ENCODE measurements around the gene SNRPB. TPM values are rescaled to one million over a fixed set of nuclear protein-coding genes. Genes with fewer than 3 reads are reported as not detected.

The SNRPB gene
- total RNA-seq (2012; rRNA removed), result 212 and 228 TPM in 2 replicates

- peak within 1 kb of the TSS; percentile 82 for H3K4me3 ChIP-seq (ENCODE audit: low read length)
- H3K9me3 ChIP-seq (replicated peaks; ENCODE audit: low read length), result no peaks in the 10 kb centered on the region
- peaks cover 35% of the 10 kb centered on the region for H3K4me1 ChIP-seq (ENCODE audit: control insufficient read depth, insufficient read depth, low read length)
- H3K27me3 ChIP-seq (ENCODE audit: control insufficient read depth, insufficient read depth, low read length), result no peaks in the 10 kb centered on the region
- H3K36me3 ChIP-seq (ENCODE audit: insufficient read depth, low read length), result peaks cover 33% of the 10 kb centered on the region
- H3K4me2 ChIP-seq (ENCODE audit: low read length), result peak within 1 kb of the TSS; percentile 91
- peak within 1 kb of the TSS; percentile 99 for H3K9ac ChIP-seq (ENCODE audit: low read depth, low read length)
Observed at GRCh38 chr20:2470423-2471193, at the start of gene SNRPB. Gene SNRPB (minus strand): TSS chr20:2470789. CDS start chr20:2470690, 99 bp downstream.

GRCh38 chr20:2519115-2519809, 48.7 kb upstream of the SNRPB start:
- H3K4me2 ChIP-seq (ENCODE audit: low read length), result no peak overlapping the region
- no peaks in the 10 kb centered on the region for H3K9me3 ChIP-seq (replicated peaks; ENCODE audit: low read length)
- no peaks in the 10 kb centered on the region for H3K36me3 ChIP-seq (ENCODE audit: insufficient read depth, low read length)
- H3K9ac ChIP-seq (ENCODE audit: low read depth, low read length), result no peak overlapping the region
- no peak overlapping the region for H3K4me3 ChIP-seq (ENCODE audit: low read length)
- no peaks in the 10 kb centered on the region for H3K27me3 ChIP-seq (ENCODE audit: control insufficient read depth, insufficient read depth, low read length)
- peaks cover 11% of the 10 kb centered on the region for H3K4me1 ChIP-seq (ENCODE audit: control insufficient read depth, insufficient read depth, low read length)

DNA sequence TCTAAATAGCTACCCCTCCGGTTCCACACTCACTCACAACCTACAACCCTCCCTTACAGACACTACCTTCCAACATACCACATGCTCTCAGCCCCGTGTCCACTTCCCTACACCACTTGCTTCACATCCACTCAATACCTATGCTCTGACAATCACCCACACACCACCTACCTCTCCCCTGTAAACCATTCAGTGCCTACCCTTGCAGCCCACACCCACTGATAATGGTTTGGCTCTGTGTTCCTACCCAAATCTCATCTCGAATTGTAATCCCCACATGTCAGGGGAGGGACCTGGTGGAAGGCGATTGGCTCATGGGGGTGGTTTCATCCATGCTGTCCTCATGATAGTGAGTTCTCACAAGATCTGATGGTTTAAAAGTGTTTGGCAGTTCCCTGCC, 48.0 kb upstream of the SNRPB start:
- no peaks in the 10 kb centered on the region for H3K36me3 ChIP-seq (ENCODE audit: insufficient read depth, low read length)
- peaks cover 11% of the 10 kb centered on the region for H3K4me1 ChIP-seq (ENCODE audit: control insufficient read depth, insufficient read depth, low read length)
- H3K27me3 ChIP-seq (ENCODE audit: control insufficient read depth, insufficient read depth, low read length), result no peaks in the 10 kb centered on the region
- H3K4me3 ChIP-seq (ENCODE audit: low read length), result no peak overlapping the region
- H3K9me3 ChIP-seq (replicated peaks; ENCODE audit: low read length), result no peaks in the 10 kb centered on the region
- H3K9ac ChIP-seq (ENCODE audit: low read depth, low read length), result no peak overlapping the region
- no peak overlapping the region for H3K4me2 ChIP-seq (ENCODE audit: low read length)

DNA sequence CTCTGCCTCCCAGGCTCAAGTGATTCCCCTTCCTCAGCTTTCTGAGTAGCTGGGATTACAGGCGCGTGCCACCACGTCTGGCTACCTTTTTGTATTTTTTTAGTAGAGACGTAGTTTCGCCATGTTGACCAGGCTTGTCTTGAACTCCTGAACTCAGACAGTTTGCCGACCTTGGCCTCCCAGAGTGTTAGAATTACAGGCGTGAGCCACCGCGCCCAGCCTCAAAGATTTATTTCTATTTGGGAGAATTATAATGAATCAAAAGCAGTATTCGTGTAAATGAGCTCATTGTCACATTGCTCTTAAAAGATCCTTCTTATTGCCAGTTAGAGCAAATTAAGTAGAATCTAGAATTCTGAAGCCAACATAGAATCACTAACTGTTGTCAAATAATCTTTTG, 47.5 kb upstream of the SNRPB start:
- no peaks in the 10 kb centered on the region for H3K36me3 ChIP-seq (ENCODE audit: insufficient read depth, low read length)
- H3K27me3 ChIP-seq (ENCODE audit: control insufficient read depth, insufficient read depth, low read length), result no peaks in the 10 kb centered on the region
- H3K4me3 ChIP-seq (ENCODE audit: low read length), result no peak overlapping the region
- H3K4me1 ChIP-seq (ENCODE audit: control insufficient read depth, insufficient read depth, low read length), result peaks cover 11% of the 10 kb centered on the region
- no peak overlapping the region for H3K9ac ChIP-seq (ENCODE audit: low read depth, low read length)
- H3K9me3 ChIP-seq (replicated peaks; ENCODE audit: low read length), result no peaks in the 10 kb centered on the region
- H3K4me2 ChIP-seq (ENCODE audit: low read length), result no peak overlapping the region

GRCh38 chr20:2516399-2516798, 45.8 kb upstream of the SNRPB start:
- Histone ChIP-seq H3K27me3 (ENCODE audit: control insufficient read depth, insufficient read depth, low read length) (no peaks in the 10 kb centered on the region), H3K4me1 (ENCODE audit: control insufficient read depth, insufficient read depth, low read length) (peaks cover 11% of the 10 kb centered on the region), H3K9ac (ENCODE audit: low read depth, low read length) (no peak overlapping the region), H3K4me2 (ENCODE audit: low read length) (no peak overlapping the region), H3K4me3 (ENCODE audit: low read length) (no peak overlapping the region), H3K36me3 (ENCODE audit: insufficient read depth, low read length) (no peaks in the 10 kb centered on the region), H3K9me3 (replicated peaks; ENCODE audit: low read length) (no peaks in the 10 kb centered on the region)

DNA sequence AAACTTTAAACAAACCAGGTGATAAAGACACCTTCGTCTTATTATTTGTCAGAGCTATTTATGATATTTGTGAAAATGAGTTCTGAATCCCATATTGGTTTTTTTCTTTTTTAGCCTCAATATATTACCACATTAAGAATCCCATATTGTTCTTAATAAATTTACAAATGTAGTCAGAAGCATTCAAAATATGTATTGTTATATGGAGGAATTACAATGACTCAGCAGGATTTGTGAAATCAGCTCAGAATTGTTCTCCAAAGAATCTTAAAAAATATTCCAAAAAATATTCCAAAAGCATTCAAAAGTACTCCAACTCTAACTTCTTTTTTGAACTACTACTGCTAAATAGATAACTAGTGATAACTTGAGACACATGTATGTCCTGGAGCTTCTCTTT, 44.6 kb upstream of the SNRPB start:
- Histone ChIP-seq H3K4me2 (ENCODE audit: low read length) (no peak overlapping the region), H3K9ac (ENCODE audit: low read depth, low read length) (no peak overlapping the region), H3K4me3 (ENCODE audit: low read length) (no peak overlapping the region), H3K27me3 (ENCODE audit: control insufficient read depth, insufficient read depth, low read length) (no peaks in the 10 kb centered on the region), H3K9me3 (replicated peaks; ENCODE audit: low read length) (no peaks in the 10 kb centered on the region), H3K36me3 (ENCODE audit: insufficient read depth, low read length) (no peaks in the 10 kb centered on the region), H3K4me1 (ENCODE audit: control insufficient read depth, insufficient read depth, low read length) (peaks cover 11% of the 10 kb centered on the region)

DNA sequence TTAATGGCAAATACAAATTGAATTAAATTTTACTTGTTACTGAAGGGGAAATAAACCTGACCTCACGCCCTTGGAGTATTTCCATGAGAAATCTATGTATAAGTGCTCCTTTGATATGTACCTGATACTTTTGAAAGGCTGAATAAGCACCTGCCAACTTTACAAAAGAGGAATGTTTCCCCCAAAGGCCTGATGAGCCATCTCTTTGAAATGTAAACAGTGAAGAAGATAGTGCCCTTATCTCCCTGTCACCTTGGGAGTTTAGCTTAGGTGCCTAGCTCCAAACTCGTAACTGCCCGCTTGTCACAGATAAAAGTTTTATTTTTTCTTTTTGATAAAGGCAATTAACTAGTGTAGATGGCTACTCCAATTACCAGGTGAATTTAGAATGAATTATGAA, 39.2 kb upstream of the SNRPB start:
- H3K27me3 ChIP-seq (ENCODE audit: control insufficient read depth, insufficient read depth, low read length), result no peaks in the 10 kb centered on the region
- H3K4me2 ChIP-seq (ENCODE audit: low read length), result peak overlapping the region; percentile 96
- no peaks in the 10 kb centered on the region for H3K36me3 ChIP-seq (ENCODE audit: insufficient read depth, low read length)
- peaks cover 11% of the 10 kb centered on the region for H3K4me1 ChIP-seq (ENCODE audit: control insufficient read depth, insufficient read depth, low read length)
- no peak overlapping the region for H3K4me3 ChIP-seq (ENCODE audit: low read length)
- H3K9me3 ChIP-seq (replicated peaks; ENCODE audit: low read length), result no peaks in the 10 kb centered on the region
- peak overlapping the region; percentile 93 for H3K9ac ChIP-seq (ENCODE audit: low read depth, low read length)

DNA sequence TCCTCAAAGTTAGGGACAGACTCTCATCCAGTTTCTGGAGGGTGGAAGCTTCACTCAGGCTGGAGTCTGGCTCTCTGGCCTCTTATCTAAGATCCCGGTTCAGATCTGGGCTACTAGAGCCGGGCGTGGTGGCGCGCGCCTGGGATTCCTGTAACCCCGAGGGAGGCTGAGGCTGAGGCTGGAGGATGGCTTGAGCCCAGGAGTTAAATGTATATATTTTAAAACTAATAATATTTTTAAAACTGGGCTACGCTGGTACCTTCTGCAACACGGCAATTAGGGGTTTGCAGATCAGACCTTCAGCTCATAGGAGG, 38.8 kb upstream of the SNRPB start:
- peak overlapping the region; percentile 96 for H3K4me2 ChIP-seq (ENCODE audit: low read length)
- no peaks in the 10 kb centered on the region for H3K9me3 ChIP-seq (replicated peaks; ENCODE audit: low read length)

GRCh38 chr20:2508631-2509467, 38.3 kb upstream of the SNRPB start, which contains the start of gene ZNF343:
Gene ZNF343 (minus strand): TSS chr20:2508915. CDS start chr20:2493895, 15,020 bp downstream.
- H3K27me3 ChIP-seq (ENCODE audit: control insufficient read depth, insufficient read depth, low read length), result no peaks in the 10 kb centered on the region
- H3K4me3 ChIP-seq (ENCODE audit: low read length), result peak within 1 kb of the TSS; percentile 87
- H3K4me1 ChIP-seq (ENCODE audit: control insufficient read depth, insufficient read depth, low read length), result peaks cover 10% of the 10 kb centered on the region
- H3K9me3 ChIP-seq (replicated peaks; ENCODE audit: low read length), result no peaks in the 10 kb centered on the region
- peak within 1 kb of the TSS; percentile 93 for H3K9ac ChIP-seq (ENCODE audit: low read depth, low read length)
- H3K4me2 ChIP-seq (ENCODE audit: low read length), result peak within 1 kb of the TSS; percentile 96
- H3K36me3 ChIP-seq (ENCODE audit: insufficient read depth, low read length), result no peaks in the 10 kb centered on the region

More for the DNA sequence above, 38.8 kb upstream of the SNRPB start:
- Histone ChIP-seq H3K36me3 (ENCODE audit: insufficient read depth, low read length) (no peaks in the 10 kb centered on the region), H3K4me3 (ENCODE audit: low read length) (peak overlapping the region; percentile 87), H3K27me3 (ENCODE audit: control insufficient read depth, insufficient read depth, low read length) (no peaks in the 10 kb centered on the region), H3K9ac (ENCODE audit: low read depth, low read length) (peak overlapping the region; percentile 93), H3K4me1 (ENCODE audit: control insufficient read depth, insufficient read depth, low read length) (peaks cover 10% of the 10 kb centered on the region)

DNA sequence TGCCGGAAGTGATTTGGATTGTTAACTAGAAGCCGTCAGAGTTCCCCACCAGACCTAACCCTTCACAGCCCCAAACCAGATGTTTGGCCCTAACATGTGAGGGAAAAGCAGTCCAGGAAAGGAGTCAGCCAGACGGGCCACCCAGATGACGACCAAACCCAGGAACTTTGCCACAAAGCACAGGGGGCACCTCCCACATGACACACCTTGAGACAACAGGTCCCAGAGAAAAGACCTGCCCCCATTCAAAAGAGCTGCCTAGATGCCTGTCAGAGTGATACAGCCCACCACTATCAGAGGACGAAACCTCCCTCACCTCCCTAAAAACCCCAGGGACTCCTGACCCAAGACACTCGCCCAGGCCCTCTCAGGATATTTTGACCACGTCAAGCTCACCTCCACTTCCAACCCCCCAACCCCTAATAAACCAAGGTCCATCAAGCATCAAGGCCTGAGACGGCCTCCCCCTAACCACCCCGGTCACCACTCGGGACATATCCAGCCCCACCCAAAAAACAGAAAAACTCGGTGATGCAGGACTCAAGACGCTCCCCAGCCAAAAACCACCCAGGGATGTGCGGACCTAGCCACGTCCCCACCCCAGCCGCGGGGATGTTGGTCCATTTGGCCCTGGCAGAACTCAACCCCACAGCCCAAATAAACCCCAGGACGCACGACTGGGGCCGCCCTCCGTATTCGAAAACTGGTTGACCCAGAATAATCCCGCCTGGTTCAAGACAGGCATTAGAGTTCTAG, 37.5 kb upstream of the SNRPB start:
- H3K27me3 ChIP-seq (ENCODE audit: control insufficient read depth, insufficient read depth, low read length), result no peaks in the 10 kb centered on the region
- peak overlapping the region; percentile 87 for H3K4me3 ChIP-seq (ENCODE audit: low read length)
- H3K4me2 ChIP-seq (ENCODE audit: low read length), result peak overlapping the region; percentile 96
- no peaks in the 10 kb centered on the region for H3K36me3 ChIP-seq (ENCODE audit: insufficient read depth, low read length)
- H3K9ac ChIP-seq (ENCODE audit: low read depth, low read length), result peak overlapping the region; percentile 93
- peaks cover 10% of the 10 kb centered on the region for H3K4me1 ChIP-seq (ENCODE audit: control insufficient read depth, insufficient read depth, low read length)
- no peaks in the 10 kb centered on the region for H3K9me3 ChIP-seq (replicated peaks; ENCODE audit: low read length)

DNA sequence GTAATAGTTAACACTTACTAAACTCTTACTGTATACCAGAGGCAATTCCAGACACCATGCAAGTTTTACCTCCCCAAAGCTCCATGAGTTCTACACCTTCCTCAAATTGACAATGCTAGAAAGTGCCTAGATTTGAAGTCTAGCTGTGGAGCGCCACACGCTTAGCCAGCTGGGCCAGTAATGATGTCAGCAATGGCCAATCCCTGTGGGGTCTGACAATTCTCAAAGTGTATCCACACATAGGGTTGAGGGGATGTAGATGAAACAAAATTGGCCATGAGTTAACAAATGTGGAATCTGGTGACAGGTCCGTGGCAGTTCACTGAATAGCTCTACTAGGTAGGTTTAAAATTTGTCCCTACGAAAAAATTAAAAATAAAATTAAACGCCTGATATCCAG, 36.9 kb upstream of the SNRPB start:
- H3K4me2 ChIP-seq (ENCODE audit: low read length), result peak overlapping the region; percentile 96
- H3K9ac ChIP-seq (ENCODE audit: low read depth, low read length), result peak overlapping the region; percentile 93
- H3K36me3 ChIP-seq (ENCODE audit: insufficient read depth, low read length), result no peaks in the 10 kb centered on the region
- H3K27me3 ChIP-seq (ENCODE audit: control insufficient read depth, insufficient read depth, low read length), result no peaks in the 10 kb centered on the region
- H3K4me3 ChIP-seq (ENCODE audit: low read length), result peak overlapping the region; percentile 87
- H3K9me3 ChIP-seq (replicated peaks; ENCODE audit: low read length), result no peaks in the 10 kb centered on the region
- H3K4me1 ChIP-seq (ENCODE audit: control insufficient read depth, insufficient read depth, low read length), result peaks cover 10% of the 10 kb centered on the region

Data from skeletal muscle satellite cell (primary cell).